GM23248 (cell line): ENCODE data around the gene DEPDC7.

ENCODE experiments used
- EZH2 ChIP-seq: fragments of 200-600 bp; sonication (generic); IDR thresholded peaks from 2 replicates; pipeline ENCODE4 v1.6.1; 2018; ENCODE audit warnings: antibody characterized with exemption, mild to moderate bottlenecking; ENCODE audit not compliant: insufficient read depth, poor library complexity, severe bottlenecking
- EZH2phosphoT487 ChIP-seq: fragments of 200-600 bp; sonication (generic); IDR thresholded peaks from 2 replicates; pipeline ENCODE4 v1.6.1; 2018; ENCODE audit warnings: antibody characterized with exemption, moderate library complexity, mild to moderate bottlenecking, low read depth; ENCODE audit not compliant: insufficient read depth

GRCh38 chr11:33064033-33064825 is 48.6 kb downstream of the DEPDC7 start:
- TF ChIP-seq EZH2 (no peak), EZH2phosphoT487 (no peak)
